Type B pancreatic cell (in vitro differentiated cells): Measurements from ENCODE around the gene AIG1. TPM values are rescaled to one million over a fixed set of nuclear protein-coding genes. Genes with fewer than 3 reads are reported as not detected.

Source experiments
- DNase-seq: peaks from one replicate; pipeline ENCODE4 v3.0.0; 2021; ENCODE audit warnings: mixed read lengths; ENCODE audit not compliant: unreplicated experiment; ENCODE audit errors: extremely low spot score
- H3K27ac Mint-ChIP-seq: 2 replicates; pipeline ENCODE4 v1.8.0; 2021; ENCODE audit warnings: mild to moderate bottlenecking, mixed read lengths
- H3K27me3 Mint-ChIP-seq: 2 replicates; pipeline ENCODE4 v1.8.0; 2021; ENCODE audit warnings: mixed read lengths
- H3K36me3 Mint-ChIP-seq: 2 replicates; pipeline ENCODE4 v1.8.0; 2021; ENCODE audit warnings: mixed read lengths
- H3K4me1 Mint-ChIP-seq: one replicate; pipeline ENCODE4 v1.8.0; 2021; ENCODE audit warnings: mixed read lengths; ENCODE audit not compliant: unreplicated experiment
- H3K4me3 Mint-ChIP-seq: 2 replicates; pipeline ENCODE4 v1.8.0; 2021; ENCODE audit warnings: mild to moderate bottlenecking, mixed read lengths
- H3K9me3 Mint-ChIP-seq: 2 replicates; pipeline ENCODE4 v1.8.0; 2021; ENCODE audit warnings: mixed read lengths
- total RNA-seq: library from RNA; stranded (reverse); gene quantifications from 2 replicates; pipeline ENCODE4 v1.2.1, GENCODE V29; 2021; ENCODE audit warnings: low replicate concordance
- TF ChIP-seq, protein P1 (sequence below): fragments of 200-600 bp; sonication (generic); conservative IDR thresholded peaks from 2 replicates; pipeline ENCODE4 v1.5.0; 2021; ENCODE audit warnings: antibody characterized with exemption, mild to moderate bottlenecking

AIG1 gene
- total RNA-seq, 1 donor from 2014 or later, result 34.3 TPM

GRCh38 chr6:143098054-143098671, 37.5 kb downstream of the AIG1 start:
- H3K9me3 Mint-ChIP-seq, result no peaks in the 10 kb centered on the region
- no peaks in the 10 kb centered on the region for H3K27me3 Mint-ChIP-seq
- no peak for DNase-seq
- no peak overlapping the region for H3K27ac Mint-ChIP-seq
- no peaks in the 10 kb centered on the region for H3K4me1 Mint-ChIP-seq
- TF ChIP-seq, protein P1, sequence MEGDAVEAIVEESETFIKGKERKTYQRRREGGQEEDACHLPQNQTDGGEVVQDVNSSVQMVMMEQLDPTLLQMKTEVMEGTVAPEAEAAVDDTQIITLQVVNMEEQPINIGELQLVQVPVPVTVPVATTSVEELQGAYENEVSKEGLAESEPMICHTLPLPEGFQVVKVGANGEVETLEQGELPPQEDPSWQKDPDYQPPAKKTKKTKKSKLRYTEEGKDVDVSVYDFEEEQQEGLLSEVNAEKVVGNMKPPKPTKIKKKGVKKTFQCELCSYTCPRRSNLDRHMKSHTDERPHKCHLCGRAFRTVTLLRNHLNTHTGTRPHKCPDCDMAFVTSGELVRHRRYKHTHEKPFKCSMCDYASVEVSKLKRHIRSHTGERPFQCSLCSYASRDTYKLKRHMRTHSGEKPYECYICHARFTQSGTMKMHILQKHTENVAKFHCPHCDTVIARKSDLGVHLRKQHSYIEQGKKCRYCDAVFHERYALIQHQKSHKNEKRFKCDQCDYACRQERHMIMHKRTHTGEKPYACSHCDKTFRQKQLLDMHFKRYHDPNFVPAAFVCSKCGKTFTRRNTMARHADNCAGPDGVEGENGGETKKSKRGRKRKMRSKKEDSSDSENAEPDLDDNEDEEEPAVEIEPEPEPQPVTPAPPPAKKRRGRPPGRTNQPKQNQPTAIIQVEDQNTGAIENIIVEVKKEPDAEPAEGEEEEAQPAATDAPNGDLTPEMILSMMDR, result no peak
- H3K4me3 Mint-ChIP-seq, result no peak overlapping the region
- no peaks in the 10 kb centered on the region for H3K36me3 Mint-ChIP-seq

DNA sequence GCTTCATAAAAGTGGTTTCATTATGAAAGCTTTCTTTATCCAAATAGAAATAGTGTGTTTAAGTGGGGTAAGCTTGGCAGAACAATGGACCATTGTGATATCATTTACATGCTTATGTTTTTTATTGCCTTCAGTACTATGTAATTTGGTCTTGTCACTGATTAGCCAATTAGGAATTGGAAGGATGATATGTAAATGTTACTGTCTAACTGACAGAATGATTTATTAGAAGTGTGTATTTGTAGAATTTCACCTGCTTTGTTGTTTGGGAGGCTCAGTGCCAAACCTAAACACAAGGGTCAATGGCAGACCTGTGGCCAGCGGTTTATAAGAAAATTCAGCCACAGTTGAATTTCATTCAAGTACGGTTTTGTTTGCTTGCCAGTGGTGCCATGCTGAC, 39.0 kb downstream of the AIG1 start:
- H3K27me3 Mint-ChIP-seq, result no peaks in the 10 kb centered on the region
- no peak overlapping the region for H3K27ac Mint-ChIP-seq
- H3K4me1 Mint-ChIP-seq, result no peaks in the 10 kb centered on the region
- TF ChIP-seq, protein P1, result no peak
- DNase-seq, result no peak
- no peaks in the 10 kb centered on the region for H3K9me3 Mint-ChIP-seq
- no peak overlapping the region for H3K4me3 Mint-ChIP-seq
- no peaks in the 10 kb centered on the region for H3K36me3 Mint-ChIP-seq

DNA sequence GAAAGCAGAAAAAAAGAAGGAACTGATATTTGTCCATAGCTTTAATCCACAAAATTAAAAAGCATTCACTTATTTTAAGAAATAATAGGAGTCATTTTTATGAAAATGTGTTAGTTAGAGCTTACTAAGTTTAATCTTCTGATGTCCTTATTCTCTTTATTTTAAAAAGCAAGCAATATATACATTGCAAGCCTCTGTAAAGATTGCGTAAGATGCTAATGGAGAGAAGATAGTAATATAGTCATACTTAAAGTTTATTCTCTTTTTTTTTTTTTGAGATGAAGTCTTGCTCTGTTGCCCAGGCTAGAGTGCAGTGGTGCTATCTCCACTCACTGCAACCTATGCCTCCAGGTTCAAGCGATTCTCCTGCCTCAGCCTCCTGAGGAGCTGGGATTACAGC, 39.7 kb downstream of the AIG1 start:
- TF ChIP-seq, protein P1, result no peak
- DNase-seq, result no peak
- no peaks in the 10 kb centered on the region for H3K36me3 Mint-ChIP-seq
- no peak overlapping the region for H3K27ac Mint-ChIP-seq
- H3K27me3 Mint-ChIP-seq, result no peaks in the 10 kb centered on the region
- H3K4me3 Mint-ChIP-seq, result no peak overlapping the region
- H3K9me3 Mint-ChIP-seq, result no peaks in the 10 kb centered on the region
- no peaks in the 10 kb centered on the region for H3K4me1 Mint-ChIP-seq

- H3K27me3 Mint-ChIP-seq, result no peaks in the 10 kb centered on the region
- TF ChIP-seq, protein P1, result no peak
- no peaks in the 10 kb centered on the region for H3K9me3 Mint-ChIP-seq
- no peak for DNase-seq
- H3K27ac Mint-ChIP-seq, result no peak overlapping the region
- H3K36me3 Mint-ChIP-seq, result peaks cover 2% of the 10 kb centered on the region
- no peak overlapping the region for H3K4me3 Mint-ChIP-seq
- H3K4me1 Mint-ChIP-seq, result peaks cover 11% of the 10 kb centered on the region
These were observed 43.2 kb downstream of the AIG1 start for GRCh38 chr6:143103916-143104315.

GRCh38 chr6:143107440-143107839, 46.8 kb downstream of the AIG1 start:
- Mint-ChIP-seq H3K9me3 (peaks cover 4% of the 10 kb centered on the region), H3K27me3 (no peaks in the 10 kb centered on the region), H3K27ac (no peak overlapping the region), H3K4me3 (no peak overlapping the region), H3K36me3 (peaks cover 4% of the 10 kb centered on the region), H3K4me1 (peaks cover 14% of the 10 kb centered on the region)
- TF ChIP-seq, protein P1, result no peak
- no peak for DNase-seq
